ENCODE results near the gene TOR1B.

The TOR1B gene

DNA sequence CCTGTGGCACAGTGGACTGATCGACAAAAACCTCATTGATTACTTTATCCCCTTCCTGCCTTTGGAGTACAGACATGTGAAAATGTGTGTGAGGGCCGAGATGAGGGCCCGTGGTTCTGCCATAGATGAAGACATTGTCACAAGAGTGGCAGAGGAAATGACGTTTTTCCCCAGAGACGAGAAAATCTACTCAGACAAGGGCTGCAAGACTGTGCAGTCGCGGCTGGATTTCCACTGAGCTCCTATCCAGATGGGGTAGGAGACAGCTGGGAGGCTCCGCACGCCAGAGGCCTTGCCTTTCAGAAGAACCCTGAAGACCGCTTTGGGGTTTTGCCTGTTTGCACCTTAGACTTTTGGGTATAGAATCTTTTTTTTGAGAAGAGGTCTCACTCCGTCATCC lies 6.4 kb downstream of the TOR1B start:
- Mint-ChIP-seq H3K27me3 (no peaks in the 10 kb centered on the region), H3K4me1 (peaks cover 17% of the 10 kb centered on the region), H3K4me3 (no peak overlapping the region), H3K9me3 (no peaks in the 10 kb centered on the region), H3K36me3 (ENCODE audit: insufficient read depth) (peaks cover 46% of the 10 kb centered on the region), H3K27ac (ENCODE audit: low read depth) (no peak overlapping the region)
- no peak for DNase-seq (ENCODE audit: low spot score in 2 of 2)
- no peak for ATAC-seq (replicated peaks; ENCODE audit: extremely low read depth, poor library complexity, severe bottlenecking)

- peaks cover 23% of the 10 kb centered on the region for H3K4me1 Mint-ChIP-seq
- DNase-seq (ENCODE audit: low spot score in 2 of 2): no peak
- no peak for ATAC-seq (replicated peaks; ENCODE audit: extremely low read depth, poor library complexity, severe bottlenecking)
- H3K36me3 Mint-ChIP-seq (ENCODE audit: insufficient read depth): peaks cover 46% of the 10 kb centered on the region
- no peak overlapping the region for H3K4me3 Mint-ChIP-seq
- no peaks in the 10 kb centered on the region for H3K27me3 Mint-ChIP-seq
- no peaks in the 10 kb centered on the region for H3K9me3 Mint-ChIP-seq
- no peak overlapping the region for H3K27ac Mint-ChIP-seq (ENCODE audit: low read depth)
These were observed 7.1 kb downstream of the TOR1B start for GRCh38 chr9:129810116-129810515.

DNA sequence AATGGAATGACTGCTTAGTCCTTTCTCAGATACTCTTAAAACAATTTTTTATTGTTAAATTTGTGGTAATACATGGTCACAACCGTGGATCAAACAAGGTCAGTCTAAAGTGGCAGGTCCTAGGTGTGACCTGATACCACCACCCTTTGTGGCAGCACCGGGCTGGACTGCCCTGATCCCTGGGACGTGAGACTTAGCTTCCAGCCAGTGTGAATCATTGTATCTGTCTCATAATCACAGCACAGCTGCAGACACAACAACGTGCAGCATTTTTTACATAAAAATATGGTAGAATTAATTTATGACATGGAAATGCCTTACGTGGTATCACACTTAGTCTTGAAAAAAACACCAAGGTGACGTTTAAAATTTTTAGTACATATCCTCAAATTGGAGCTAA lies 7.8 kb downstream of the TOR1B start:
- no peak overlapping the region for H3K4me3 Mint-ChIP-seq
- DNase-seq (ENCODE audit: low spot score in 2 of 2) (no peak), ATAC-seq (replicated peaks; ENCODE audit: extremely low read depth, poor library complexity, severe bottlenecking) (no peak)
- H3K4me1 Mint-ChIP-seq: peaks cover 26% of the 10 kb centered on the region
- no peaks in the 10 kb centered on the region for H3K9me3 Mint-ChIP-seq
- H3K36me3 Mint-ChIP-seq (ENCODE audit: insufficient read depth): peaks cover 46% of the 10 kb centered on the region
- no peaks in the 10 kb centered on the region for H3K27me3 Mint-ChIP-seq
- H3K27ac Mint-ChIP-seq (ENCODE audit: low read depth): no peak overlapping the region

GRCh38 chr9:129811967-129812363 lies 9.0 kb downstream of the TOR1B start:
- H3K27ac Mint-ChIP-seq (ENCODE audit: low read depth): no peak overlapping the region
- ATAC-seq (replicated peaks; ENCODE audit: extremely low read depth, poor library complexity, severe bottlenecking) (no peak), DNase-seq (ENCODE audit: low spot score in 2 of 2) (no peak)
- H3K27me3 Mint-ChIP-seq: no peaks in the 10 kb centered on the region
- no peak overlapping the region for H3K4me3 Mint-ChIP-seq
- H3K36me3 Mint-ChIP-seq (ENCODE audit: insufficient read depth): peaks cover 49% of the 10 kb centered on the region
- peaks cover 25% of the 10 kb centered on the region for H3K4me1 Mint-ChIP-seq
- no peaks in the 10 kb centered on the region for H3K9me3 Mint-ChIP-seq

- no peak for ATAC-seq (replicated peaks; ENCODE audit: extremely low read depth, poor library complexity, severe bottlenecking)
- H3K27me3 Mint-ChIP-seq: no peaks in the 10 kb centered on the region
- DNase-seq (ENCODE audit: low spot score in 2 of 2): no peak
- peaks cover 48% of the 10 kb centered on the region for H3K36me3 Mint-ChIP-seq (ENCODE audit: insufficient read depth)
- no peak overlapping the region for H3K4me3 Mint-ChIP-seq
- H3K4me1 Mint-ChIP-seq: peaks cover 25% of the 10 kb centered on the region
- no peaks in the 10 kb centered on the region for H3K9me3 Mint-ChIP-seq
- H3K27ac Mint-ChIP-seq (ENCODE audit: low read depth): no peak overlapping the region
These were observed 9.4 kb downstream of the TOR1B start for GRCh38 chr9:129812385-129812784.

DNA sequence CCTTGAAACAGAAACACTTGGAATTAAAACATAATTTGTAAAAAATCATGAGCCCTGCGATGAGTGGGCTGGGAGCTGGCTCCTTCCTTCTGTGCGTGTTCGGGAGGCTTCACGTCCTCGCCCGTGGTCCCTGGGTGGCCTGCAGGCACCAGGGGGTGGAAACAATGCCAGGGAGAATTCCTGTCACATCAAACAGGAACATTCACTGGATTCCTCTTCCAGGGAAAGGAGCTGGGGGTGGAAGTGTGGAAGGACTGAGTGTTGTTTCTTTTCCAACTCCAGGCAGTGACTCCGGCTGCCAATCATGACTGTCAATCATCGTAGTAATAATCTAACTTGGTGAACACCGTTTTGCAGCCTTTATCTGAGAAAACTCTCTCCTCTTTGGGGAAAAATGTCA lies 10.7 kb downstream of the TOR1B start:
- Mint-ChIP-seq H3K4me1 (peaks cover 25% of the 10 kb centered on the region), H3K36me3 (ENCODE audit: insufficient read depth) (peaks cover 47% of the 10 kb centered on the region), H3K9me3 (no peaks in the 10 kb centered on the region), H3K4me3 (no peak overlapping the region), H3K27ac (ENCODE audit: low read depth) (no peak overlapping the region), H3K27me3 (no peaks in the 10 kb centered on the region)
- no peak for ATAC-seq (replicated peaks; ENCODE audit: extremely low read depth, poor library complexity, severe bottlenecking)
- DNase-seq (ENCODE audit: low spot score in 2 of 2): no peak

- Mint-ChIP-seq H3K27me3 (no peaks in the 10 kb centered on the region), H3K4me1 (peaks cover 25% of the 10 kb centered on the region), H3K27ac (ENCODE audit: low read depth) (peak overlapping the region; percentile 62), H3K9me3 (no peaks in the 10 kb centered on the region), H3K36me3 (ENCODE audit: insufficient read depth) (peaks cover 45% of the 10 kb centered on the region), H3K4me3 (no peak overlapping the region)
- ATAC-seq (replicated peaks; ENCODE audit: extremely low read depth, poor library complexity, severe bottlenecking) (no peak), DNase-seq (ENCODE audit: low spot score in 2 of 2) (no peak)
These were observed 11.6 kb downstream of the TOR1B start for GRCh38 chr9:129814432-129815223.

DNA sequence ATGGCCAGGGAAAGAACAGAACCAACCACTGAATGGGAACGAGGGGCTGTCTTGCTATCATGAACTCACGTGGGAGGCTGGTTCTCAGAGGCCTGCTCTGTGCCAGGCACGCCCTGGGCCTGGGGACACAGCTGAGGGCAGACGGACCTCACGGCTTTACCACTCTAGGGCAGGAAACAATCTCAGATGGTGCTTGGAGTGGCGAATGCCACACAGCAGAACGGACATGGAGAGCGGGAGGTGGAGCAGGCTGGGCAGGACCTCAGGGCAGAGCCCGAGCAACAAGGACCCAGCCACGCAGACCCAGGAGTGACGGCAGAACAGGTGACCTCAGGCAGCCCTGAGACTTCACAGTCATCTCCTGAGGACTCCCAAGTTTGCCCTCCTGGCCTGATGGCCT lies 12.3 kb downstream of the TOR1B start:
- no peaks in the 10 kb centered on the region for H3K9me3 Mint-ChIP-seq
- no peaks in the 10 kb centered on the region for H3K27me3 Mint-ChIP-seq
- peaks cover 44% of the 10 kb centered on the region for H3K36me3 Mint-ChIP-seq (ENCODE audit: insufficient read depth)
- peaks cover 25% of the 10 kb centered on the region for H3K4me1 Mint-ChIP-seq
- no peak overlapping the region for H3K4me3 Mint-ChIP-seq
- ATAC-seq (replicated peaks; ENCODE audit: extremely low read depth, poor library complexity, severe bottlenecking) (no peak), DNase-seq (ENCODE audit: low spot score in 2 of 2) (no peak)
- H3K27ac Mint-ChIP-seq (ENCODE audit: low read depth): peak overlapping the region; percentile 62

DNA sequence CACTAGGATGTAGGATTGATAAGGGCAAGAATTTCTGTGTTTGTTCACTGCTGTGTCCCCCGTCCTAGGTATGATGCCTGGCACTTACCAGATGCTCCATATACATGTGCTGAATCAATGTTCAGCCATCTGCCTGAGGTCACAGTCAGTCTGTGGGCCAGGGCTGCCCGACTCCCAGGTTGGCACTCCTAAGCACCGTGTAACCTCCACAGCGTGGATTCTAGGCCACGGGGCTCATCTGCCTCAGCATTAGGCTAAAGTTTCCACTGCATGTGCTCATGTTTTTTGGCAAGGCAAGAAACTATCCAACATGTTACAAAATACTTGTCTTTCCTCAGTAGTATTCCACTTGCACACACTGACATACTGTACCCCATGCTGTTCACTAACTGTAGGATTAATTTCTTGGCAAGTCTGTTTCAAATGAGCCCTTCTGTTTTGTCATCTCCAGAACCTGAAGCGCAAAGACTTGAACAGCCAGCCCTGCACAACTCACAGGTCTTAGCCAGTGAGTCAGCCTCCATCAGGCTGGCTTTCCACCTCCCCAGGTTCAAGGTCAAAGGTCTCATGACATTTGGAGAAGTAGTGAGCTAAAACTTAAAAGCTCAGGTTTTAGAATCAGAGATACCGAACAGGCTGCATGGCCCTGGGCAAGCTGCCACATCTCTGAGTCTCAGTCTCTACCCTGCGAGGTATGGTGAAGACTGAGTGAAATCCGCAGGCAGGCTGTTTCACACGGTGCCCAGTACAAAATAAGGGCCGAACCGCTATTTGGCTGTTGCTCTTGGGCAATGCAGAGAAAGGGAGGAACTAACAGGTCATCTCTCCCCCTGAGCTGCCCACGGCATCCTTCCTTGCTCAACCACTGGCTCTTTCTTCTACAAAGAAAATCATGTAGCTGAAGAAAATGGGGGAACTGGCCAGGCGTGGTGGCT lies 13.8 kb downstream of the TOR1B start:
- H3K27me3 Mint-ChIP-seq: no peaks in the 10 kb centered on the region
- H3K36me3 Mint-ChIP-seq (ENCODE audit: insufficient read depth): peaks cover 50% of the 10 kb centered on the region
- no peaks in the 10 kb centered on the region for H3K9me3 Mint-ChIP-seq
- DNase-seq (ENCODE audit: low spot score in 2 of 2) (no peak), ATAC-seq (replicated peaks; ENCODE audit: extremely low read depth, poor library complexity, severe bottlenecking) (no peak)
- peak overlapping the region; percentile 69 for H3K27ac Mint-ChIP-seq (ENCODE audit: low read depth)
- peaks cover 24% of the 10 kb centered on the region for H3K4me1 Mint-ChIP-seq
- no peak overlapping the region for H3K4me3 Mint-ChIP-seq

DNA sequence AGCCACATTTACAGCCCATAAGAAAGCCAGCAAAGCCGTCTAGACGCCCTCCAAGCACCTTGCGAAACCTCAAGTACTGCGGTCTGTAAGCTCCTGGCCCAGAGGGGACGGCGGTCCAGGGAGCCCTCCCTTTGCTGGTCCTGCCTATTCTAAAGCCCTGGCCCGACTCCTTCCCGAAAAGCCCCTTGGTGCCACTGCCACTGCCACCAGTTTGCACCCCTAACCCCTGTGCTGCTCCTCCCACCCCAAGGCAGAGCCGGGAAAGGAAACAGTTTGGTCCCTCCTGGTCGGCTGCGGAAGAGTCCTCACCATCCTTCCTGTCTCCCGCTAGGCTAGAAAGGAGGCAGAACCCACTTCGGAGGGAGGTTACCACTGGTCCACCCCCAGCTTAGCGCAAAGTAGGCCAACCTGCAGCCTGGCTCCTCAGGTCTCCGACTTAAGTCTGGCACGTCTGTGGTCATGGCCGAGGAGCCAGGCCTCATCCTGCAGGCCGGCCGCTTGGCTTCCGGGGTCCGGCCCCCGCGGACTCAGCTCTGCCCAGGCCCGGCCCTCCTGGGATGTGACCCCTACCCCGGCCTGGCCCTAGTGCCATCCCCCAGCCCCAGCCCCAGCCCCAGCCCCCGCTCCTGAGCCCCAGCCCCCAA lies 20.0 kb downstream of the TOR1B start:
- Mint-ChIP-seq H3K36me3 (ENCODE audit: insufficient read depth) (peaks cover 41% of the 10 kb centered on the region), H3K27ac (ENCODE audit: low read depth) (peak overlapping the region; percentile 87), H3K4me1 (peaks cover 11% of the 10 kb centered on the region), H3K4me3 (peak overlapping the region; percentile 86), H3K9me3 (no peaks in the 10 kb centered on the region), H3K27me3 (no peaks in the 10 kb centered on the region)
- ATAC-seq (replicated peaks; ENCODE audit: extremely low read depth, poor library complexity, severe bottlenecking): peak; percentile 28
- DNase-seq (ENCODE audit: low spot score in 2 of 2): no peak

DNA sequence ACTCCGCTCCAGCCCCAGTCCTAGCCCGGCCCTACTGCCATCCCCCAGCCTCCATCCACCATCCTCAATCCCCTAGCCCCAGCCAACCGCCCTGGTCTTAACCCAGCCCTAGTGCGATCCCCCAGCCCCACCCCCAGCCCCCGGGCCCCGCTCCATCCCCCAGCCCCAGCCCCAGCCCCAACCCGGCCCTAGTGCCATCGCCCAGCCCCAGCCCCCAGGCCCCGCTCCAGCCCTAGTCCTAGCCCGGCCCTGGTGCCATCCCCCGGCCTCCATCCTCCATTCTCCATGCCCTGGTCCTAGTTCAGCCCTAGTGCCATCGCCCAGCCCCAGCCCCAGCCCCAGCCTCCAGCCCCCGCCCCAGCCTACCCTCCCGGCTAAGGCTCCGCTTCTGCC lies 20.6 kb downstream of the TOR1B start:
- ATAC-seq (replicated peaks; ENCODE audit: extremely low read depth, poor library complexity, severe bottlenecking): peak; percentile 34
- peaks cover 45% of the 10 kb centered on the region for H3K36me3 Mint-ChIP-seq (ENCODE audit: insufficient read depth)

DNA sequence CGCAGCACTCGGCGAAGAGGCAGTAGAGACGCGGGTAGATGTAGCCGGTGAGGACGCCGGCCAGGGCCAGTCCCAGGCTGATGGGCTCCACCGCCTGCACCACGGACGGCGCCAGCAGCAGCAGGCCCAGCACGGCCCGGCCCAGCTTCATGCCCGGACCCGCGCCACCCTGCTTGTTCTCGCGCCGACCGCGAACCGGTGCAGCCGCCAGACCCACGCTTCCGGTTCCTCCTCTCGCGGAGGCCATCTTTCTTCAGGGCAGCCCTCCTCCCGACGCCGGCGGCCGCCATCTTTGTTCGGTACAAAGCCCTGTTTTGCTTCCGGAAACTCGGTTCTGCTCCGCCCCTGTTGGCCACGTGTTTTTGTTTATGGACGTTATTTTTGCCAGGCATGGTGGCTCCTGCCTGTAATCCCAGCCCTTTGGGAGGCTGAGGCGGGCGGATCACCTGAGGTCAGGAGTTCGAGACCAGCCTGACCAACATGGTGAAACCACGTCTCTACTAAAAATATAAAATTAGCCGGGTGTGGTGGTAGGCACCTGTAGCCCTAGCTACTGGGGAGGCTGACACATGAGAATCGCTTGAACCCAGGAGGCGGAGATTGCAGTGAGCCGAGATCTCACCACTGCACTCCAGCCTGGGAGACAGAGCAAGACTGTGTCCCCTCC lies 21.1 kb downstream of the TOR1B start, which contains the start of gene TOR1A:
Gene TOR1A, minus strand, starts transcription at position 202 of the 667 bp plus-strand sequence. Its CDS starts 51 bp downstream, at position 151.
- H3K9me3 Mint-ChIP-seq: no peaks in the 10 kb centered on the region
- peaks cover 45% of the 10 kb centered on the region for H3K36me3 Mint-ChIP-seq (ENCODE audit: insufficient read depth)
- ATAC-seq (replicated peaks; ENCODE audit: extremely low read depth, poor library complexity, severe bottlenecking) (peak; percentile 90), DNase-seq (ENCODE audit: low spot score in 2 of 2) (peak; percentile 89)
- no peaks in the 10 kb centered on the region for H3K27me3 Mint-ChIP-seq
- H3K4me3 Mint-ChIP-seq: peak within 1 kb of the TSS; percentile 86
- H3K4me1 Mint-ChIP-seq: peaks cover 11% of the 10 kb centered on the region
- H3K27ac Mint-ChIP-seq (ENCODE audit: low read depth): peak within 1 kb of the TSS; percentile 87

More for the DNA sequence above, 20.6 kb downstream of the TOR1B start:
- no peaks in the 10 kb centered on the region for H3K27me3 Mint-ChIP-seq
- peaks cover 11% of the 10 kb centered on the region for H3K4me1 Mint-ChIP-seq
- no peak for DNase-seq (ENCODE audit: low spot score in 2 of 2)
- no peaks in the 10 kb centered on the region for H3K9me3 Mint-ChIP-seq
- H3K4me3 Mint-ChIP-seq: peak overlapping the region; percentile 86
- peak overlapping the region; percentile 87 for H3K27ac Mint-ChIP-seq (ENCODE audit: low read depth)

All from central memory CD8-positive, alpha-beta T cell (primary cell).